NCI-H187 (cell line): ENCODE data around the gene GPR26.
"Not testable (repeated sequence)": the region's sequence is repeated elsewhere in the genome, so short reads cannot be mapped to it uniquely, and the experiment has no call there.

Source experiments
- DNase-seq, 2 experiments: peaks; one replicate each; lab custom pipeline; 2025; lab: John Stamatoyannopoulos, UW

Gene GPR26

DNA sequence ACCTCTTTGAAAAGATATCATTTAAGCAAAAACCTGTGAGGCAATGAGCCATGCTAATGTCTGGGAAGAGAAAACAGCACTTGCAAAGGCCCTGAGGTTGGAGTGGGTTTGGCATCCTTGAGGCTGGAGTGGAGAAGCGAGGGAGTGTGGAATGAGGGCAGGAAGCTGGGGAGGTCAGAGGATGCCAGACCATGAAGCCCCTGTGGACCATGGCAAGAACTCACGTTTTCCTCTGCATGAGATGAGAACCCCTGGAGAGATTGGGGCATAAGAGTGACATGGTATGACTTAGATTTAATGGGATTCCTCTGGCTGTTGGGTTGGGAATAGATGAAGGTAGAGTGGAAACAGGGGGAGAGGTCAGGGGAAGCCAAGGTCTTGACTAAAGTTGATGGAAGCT lies 49.4 kb downstream of the GPR26 start:
- no peak for DNase-seq

DNA sequence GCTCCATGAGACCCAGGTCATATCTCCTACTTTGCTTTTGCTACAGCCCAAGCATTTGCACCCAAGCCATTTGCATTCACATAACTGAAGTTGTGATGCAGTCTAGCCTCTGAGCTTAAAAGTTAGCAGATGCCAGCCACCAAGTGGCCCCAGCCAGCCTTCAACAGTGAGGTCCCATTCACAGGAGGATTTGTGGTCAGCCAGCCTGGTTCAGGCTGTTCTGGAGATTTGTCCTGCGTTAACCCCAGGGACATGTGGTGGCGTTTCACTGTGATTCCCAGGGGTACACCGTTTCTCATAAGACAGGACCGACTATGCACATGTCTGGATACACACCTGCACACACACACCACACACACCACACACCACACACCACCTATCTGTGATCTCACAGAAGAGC lies 51.2 kb downstream of the GPR26 start:
- DNase-seq: no peak

DNA sequence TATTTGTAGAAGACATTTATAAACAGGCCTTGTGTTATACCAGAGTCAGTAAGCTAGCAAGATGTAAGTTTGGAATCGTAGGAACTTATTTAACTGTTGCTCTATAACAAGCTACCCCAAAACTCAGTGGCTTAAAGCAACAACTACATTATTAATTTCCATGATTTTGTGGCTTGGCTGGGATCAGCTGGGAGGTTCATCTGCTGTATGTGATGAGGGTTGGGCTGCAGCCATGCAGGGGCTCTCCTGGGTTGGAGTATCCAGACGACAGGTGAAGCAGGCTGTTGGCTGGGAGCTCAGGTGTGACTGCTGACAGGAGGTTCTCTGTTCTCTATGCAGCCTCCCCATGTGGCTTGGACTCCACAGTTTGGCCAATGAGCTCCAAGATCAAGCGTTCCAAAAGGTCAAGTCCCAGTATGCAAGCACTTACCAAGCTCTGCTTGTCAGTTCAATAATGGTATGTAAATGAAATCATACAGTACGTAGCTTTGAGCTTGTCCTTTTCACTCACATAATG lies 52.4 kb downstream of the GPR26 start:
- DNase-seq: no peak

DNA sequence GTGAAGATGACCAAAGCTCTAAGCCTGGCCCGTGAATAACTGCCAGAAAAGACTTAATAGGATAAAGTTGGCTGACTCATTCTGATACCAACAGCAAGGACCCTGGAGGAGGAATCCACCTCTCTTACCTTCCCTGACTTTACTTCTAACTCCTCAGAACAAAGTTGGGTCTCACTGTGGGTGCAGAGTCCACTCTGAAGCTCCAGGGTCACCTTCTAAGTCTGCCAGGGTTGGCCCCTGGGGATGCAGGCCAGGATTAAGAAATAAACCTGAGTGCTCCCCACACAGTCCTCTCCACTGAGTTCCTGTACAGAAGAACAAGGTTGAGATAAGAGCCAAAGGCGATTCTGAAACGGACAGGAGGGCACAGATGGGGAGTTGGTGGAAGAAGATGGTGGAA lies 54.4 kb downstream of the GPR26 start:
- no peak for DNase-seq

DNA sequence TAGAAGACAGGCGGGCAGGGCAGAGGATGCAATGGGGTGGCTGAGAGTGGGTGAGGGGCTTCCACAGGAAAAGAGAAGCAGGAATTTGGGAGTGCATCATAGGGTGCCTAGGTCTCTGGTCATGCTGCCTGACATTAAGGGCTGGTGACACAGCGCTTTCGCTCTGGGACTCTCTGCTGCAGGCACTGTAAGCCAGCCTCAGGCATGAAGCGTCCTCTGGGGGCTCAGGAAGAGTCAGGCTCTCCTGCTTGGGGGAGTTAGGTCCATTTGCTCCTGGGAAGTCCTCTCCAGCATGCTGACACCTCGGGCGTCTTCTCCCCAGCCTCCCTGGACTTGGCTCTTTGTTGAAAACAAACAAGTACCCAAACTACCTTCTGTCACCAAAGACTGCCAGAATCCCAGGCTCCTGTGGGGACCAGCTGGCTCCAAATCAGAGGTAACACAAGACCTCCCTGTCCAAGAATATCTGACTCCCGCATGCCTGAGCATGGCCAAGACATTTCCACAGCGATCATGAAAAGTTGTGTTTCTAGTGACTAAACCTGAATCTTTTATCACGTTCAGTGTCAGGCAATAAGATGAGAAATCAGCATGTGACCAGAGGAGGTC lies 55.4 kb downstream of the GPR26 start:
- no peak for DNase-seq

DNA sequence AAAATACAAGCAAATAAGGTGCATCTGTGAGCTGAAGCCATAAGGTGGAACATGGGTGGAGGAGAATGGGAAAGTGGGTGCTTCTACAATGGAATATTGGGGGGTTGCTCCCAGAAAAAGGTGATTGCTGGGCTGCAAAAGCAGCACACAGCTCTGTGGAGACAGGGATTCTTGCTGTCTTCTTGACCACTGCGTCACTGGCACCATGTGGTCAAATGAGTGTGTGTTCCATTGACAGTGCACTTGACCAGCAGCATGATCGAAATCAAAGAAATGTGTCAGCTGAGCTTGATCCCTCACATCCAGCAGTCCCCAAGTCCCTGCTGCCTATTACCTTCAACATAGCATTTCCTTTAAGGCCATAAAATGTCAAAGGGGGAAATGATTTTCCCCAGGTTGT lies 56.2 kb downstream of the GPR26 start:
- DNase-seq: no peak

DNA sequence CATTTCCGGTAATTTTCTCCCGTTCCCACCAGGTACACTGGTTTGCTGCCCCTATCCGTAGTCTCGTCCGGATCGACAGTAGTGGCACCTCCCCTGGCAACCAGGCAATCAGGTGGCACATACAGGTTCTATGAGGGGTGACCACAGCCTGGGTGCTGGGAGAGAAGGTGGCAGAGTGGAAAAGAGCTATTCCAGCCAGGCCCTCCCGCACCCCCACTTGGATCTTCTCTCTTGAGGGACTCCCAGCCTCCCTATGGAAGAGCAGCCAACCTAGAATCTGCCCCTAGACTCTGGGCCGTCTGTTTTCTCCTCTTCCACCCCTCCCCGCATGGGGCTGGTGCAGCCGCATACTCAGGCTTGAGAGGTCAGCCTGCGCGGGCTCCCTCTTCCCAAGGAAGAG lies 58.6 kb downstream of the GPR26 start:
- no peak for DNase-seq

DNA sequence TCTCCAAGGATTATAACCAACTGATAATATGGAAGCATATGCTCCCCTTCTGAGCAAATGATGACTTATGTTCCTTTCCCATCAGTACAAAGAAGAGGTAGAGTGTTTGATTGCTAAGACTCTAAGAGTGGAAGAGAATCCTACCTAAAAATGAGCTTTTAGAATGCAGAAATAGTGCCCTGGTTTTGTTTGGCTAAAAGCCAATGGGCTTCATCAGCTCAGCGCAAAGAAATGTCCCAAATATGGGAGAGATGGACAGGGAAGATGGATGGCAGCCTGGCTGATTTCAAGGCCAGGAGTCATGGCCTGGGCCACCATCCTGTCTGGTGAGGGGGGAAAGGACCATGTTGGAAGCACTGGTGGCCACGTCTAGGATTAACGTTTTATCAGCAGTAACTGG lies 60.2 kb downstream of the GPR26 start:
- DNase-seq: no peak

DNA sequence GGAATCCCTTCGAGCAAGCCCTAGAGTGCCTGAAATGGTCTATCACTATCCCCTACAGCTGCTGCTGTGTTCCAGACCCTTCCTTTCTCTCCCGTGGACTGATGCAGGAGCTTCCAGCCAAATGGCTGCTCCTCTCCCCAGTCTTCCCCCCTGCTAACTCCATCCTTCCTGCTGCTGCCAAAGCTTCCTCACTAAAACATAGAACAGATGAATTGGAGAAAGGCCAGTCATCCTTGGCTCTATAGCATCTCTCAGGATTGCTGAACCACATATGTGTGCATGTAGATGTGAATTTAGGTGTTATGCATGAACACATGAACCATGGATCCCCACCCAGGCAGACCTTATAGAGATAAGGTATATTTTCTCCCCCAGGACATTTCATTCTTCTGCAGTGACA lies 60.7 kb downstream of the GPR26 start:
- no peak for DNase-seq

DNA sequence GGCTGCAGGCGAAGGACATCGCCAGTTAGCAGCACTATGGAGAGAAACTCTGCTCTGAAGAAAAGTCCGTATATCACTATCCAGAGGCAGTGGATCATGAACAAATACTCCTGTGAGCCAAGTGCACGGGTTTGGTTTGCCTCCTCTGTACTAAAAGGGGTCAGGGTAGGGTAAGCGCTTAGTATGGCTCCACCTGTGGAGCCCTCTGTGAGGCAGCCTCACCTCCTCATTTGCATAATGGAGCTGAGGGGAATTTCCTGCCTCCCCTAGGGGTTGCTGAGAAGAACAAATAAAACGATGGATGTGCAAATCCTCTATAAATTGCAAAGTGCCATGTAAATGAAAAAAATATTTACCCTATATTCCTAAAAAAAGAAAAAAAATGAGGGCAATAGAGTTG lies 63.4 kb downstream of the GPR26 start:
- DNase-seq: no peak

DNA sequence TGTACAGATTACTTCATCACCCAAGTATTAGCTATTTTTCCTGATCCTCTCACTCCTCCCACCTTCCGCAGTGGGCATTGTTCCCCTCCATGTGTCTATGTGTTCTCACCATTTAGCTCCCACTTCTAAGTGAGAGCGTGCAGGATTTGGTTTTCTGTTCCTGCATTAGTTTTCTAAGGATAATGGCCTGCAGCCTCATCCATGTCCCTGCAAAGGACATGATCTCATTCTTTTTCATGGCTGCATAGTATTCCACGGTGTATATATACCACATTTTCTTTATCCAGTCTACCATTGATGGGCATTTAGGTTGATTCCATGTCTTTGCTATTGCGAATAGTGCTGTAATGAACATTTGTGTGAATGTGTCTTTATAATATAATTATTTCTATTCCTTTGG lies 70.8 kb downstream of the GPR26 start:
- not testable (repeated sequence) for DNase-seq

DNA sequence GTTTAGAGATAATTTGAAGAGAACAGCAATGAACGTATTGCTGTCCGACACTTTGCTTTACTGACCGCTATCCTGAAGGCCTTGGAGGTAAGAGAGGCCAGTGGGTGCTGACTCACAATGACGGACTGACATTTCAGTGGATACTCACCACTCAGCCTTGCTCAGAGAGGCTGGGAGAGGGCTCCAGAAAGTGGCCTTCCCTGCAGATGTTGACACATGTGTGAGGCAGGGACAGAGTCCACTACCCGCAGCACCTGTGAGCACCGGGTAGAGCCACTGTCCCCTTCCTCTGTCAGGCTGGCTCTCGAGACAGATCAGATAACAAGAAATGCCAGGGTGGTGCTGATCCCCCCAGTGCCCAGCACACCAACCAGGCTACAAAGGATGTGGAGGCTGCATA lies 75.0 kb downstream of the GPR26 start:
- DNase-seq: no peak

DNA sequence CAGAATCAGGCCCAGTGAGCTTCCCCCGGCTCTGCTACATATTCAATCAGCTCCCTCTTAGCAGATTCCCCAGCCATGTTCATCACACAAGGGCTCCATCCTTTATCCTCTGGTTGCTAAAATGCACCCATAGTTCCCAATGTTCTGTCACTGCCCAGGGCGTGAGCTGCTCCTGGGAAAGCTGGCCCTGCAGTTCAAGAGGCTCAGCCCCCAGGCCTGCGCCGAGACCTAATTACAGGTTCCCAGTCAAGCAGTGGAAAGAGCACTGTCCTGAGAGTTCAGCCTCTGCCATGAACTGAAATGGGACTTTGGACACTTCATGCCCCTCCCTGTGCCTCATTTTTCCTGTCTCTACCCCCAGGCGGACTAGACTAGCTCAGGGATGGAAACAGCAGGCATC lies 75.6 kb downstream of the GPR26 start:
- DNase-seq: no peak

DNA sequence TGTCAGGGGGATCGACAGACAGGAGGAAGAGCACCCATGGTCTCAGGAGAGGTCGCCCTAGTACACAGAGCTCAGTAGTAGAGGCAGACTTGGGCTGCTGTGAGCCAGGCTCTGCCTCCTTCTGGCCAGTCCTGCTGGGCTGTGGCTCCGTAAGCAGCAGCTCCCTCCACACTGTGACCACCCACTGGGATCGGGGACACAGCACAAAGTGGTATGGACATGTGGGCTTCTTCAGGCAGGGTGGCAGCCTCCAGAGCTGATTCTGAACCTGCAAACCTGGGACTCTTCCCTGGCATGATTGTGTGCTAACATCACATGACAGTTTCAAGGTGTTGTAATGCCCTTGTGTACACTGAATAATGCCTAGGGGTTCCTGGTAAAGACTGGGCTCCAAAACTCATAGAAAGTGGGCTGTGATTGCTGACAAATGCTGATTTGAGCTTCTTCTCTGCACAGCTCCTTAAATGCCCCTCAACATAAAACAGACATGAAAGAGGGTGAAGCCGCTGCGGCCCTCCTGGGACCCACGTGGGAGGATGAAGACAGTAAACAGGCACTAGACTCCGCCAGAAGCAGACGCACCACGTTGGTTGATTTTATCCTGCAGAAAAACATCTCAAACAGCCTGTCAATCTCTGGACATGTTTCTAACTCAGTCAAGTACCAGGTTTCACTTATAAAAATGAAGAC lies 76.7 kb downstream of the GPR26 start:
- no peak for DNase-seq

DNA sequence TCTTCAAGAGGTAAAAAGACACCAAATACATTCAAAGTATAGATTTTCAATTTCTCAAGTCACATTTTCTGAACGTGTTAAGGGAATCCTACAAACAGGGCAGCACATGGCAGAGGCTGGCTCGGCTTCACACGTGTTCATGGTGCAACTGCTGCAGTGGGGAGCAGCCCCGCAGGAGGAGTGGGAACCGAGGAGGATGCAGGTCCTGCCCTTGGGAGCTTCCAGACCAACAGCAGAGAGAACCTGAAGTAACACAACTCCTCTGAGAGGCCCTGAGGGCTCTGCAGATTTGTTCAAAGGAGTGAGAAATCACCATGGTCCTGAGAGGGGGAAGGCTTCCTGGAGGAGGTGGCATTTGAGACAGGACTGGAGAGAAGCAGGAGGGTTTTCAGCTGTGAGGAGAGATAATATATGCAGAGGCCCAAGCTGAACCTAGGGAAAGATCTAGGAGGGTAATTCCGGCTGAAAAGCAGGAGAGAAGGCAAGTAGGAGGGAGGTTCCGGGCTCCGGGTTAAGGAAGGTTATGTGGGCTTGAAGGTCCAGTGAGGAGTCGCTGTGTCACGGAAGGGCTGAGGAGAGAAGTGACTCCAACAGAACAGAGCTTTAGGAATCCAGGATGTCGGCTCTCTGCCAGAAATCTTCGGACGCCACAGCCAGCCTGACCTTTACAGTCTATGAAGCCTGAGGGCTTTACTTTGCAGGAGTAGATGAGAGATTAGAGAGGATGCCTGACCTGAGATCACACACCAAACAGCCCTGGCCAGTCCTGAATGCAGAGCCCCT lies 77.5 kb downstream of the GPR26 start:
- no peak for DNase-seq

DNA sequence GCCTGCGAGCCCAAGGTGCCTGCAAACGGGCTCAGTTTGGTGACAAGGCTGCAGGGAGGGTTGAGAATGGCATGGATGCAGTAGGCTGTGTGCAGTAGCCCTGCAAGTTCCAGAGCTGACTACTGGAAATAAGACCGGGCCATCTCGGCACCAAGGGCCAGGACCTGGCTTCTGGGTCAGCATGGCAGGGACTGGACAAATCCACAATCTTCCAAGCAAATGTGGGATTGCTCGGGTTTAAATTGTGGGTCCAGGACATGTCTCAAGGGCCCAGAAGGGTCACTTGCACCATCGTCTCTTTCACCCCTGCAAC lies 78.0 kb downstream of the GPR26 start:
- no peak for DNase-seq
